HepG2 (cell line): ENCODE results near the gene BTBD3. TPM values are rescaled to one million over a fixed set of nuclear protein-coding genes. Genes with fewer than 3 reads are reported as not detected.

Experiments
- ARID2 ChIP-seq: sonication (generic); formaldehyde crosslinking; IDR thresholded peaks from 2 replicates; pipeline ENCODE4 v1.8.1; 2022; ENCODE audit warnings: mild to moderate bottlenecking, missing genetic modification reagents, borderline replicate concordance
- DNMT3B ChIP-seq: conservative IDR thresholded peaks from 2 replicates; pipeline ENCODE4 v1.6.1; 2016; ENCODE audit warnings: missing biosample characterization, control low read depth
- GPN1 ChIP-seq: sonication (generic); formaldehyde crosslinking; IDR thresholded peaks from 2 replicates; pipeline ENCODE4 v1.5.1; 2020; ENCODE audit warnings: missing genetic modification reagents, borderline replicate concordance
- HNRNPL ChIP-seq: fragments of 200-400 bp; formaldehyde crosslinking; IDR thresholded peaks from 2 replicates; pipeline ENCODE4 v1.6.1; 2017; ENCODE audit warnings: mild to moderate bottlenecking, low read depth, low read length
- KAT2B ChIP-seq: fragments of 150-350 bp; IDR thresholded peaks from 2 replicates; pipeline ENCODE4 v1.6.1; 2014; ENCODE audit warnings: low read depth, low read length, borderline replicate concordance
- KDM3A ChIP-seq: IDR thresholded peaks from 2 replicates; pipeline ENCODE4 v1.6.1; 2018; ENCODE audit warnings: low read depth, missing compliant biosample characterization
- MBNL3 ChIP-seq: fragments of 250-450 bp; sonication (Bioruptor Pico); conservative IDR thresholded peaks from 2 replicates; pipeline ENCODE4 v1.8.0; 2022; ENCODE audit warnings: mild to moderate bottlenecking, inconsistent platforms
- MXD3 ChIP-seq: IDR thresholded peaks from 2 replicates; pipeline ENCODE4 v1.6.1; 2016; ENCODE audit warnings: mild to moderate bottlenecking, missing biosample characterization, missing genetic modification reagents
- POLR2G ChIP-seq: fragments of 200-400 bp; formaldehyde crosslinking; IDR thresholded peaks from 2 replicates; pipeline ENCODE4 v1.6.1; 2018; ENCODE audit warnings: mild to moderate bottlenecking, low read depth, low read length, moderate library complexity
- SNAPC4 ChIP-seq: sonication (generic); formaldehyde crosslinking; IDR thresholded peaks from 2 replicates; pipeline ENCODE4 v1.4.0; 2020; ENCODE audit warnings: mild to moderate bottlenecking, missing genetic modification reagents
- SRSF1 ChIP-seq: fragments of 200-400 bp; formaldehyde crosslinking; optimal IDR thresholded peaks from 2 replicates; pipeline ENCODE3; 2017; ENCODE audit warnings: mild to moderate bottlenecking, low read depth, low read length, moderate library complexity
- STAG1 ChIP-seq: sonication (generic); formaldehyde crosslinking; IDR thresholded peaks from 2 replicates; pipeline ENCODE4 v1.4.0; 2020; ENCODE audit warnings: missing genetic modification reagents
- TEAD3 ChIP-seq: optimal IDR thresholded peaks from 2 replicates; pipeline ENCODE3; 2016; ENCODE audit warnings: borderline replicate concordance
- ZNF503 ChIP-seq: sonication (generic); formaldehyde crosslinking; IDR thresholded peaks from 2 replicates; pipeline ENCODE4 v1.4.0; 2020; ENCODE audit warnings: missing genetic modification reagents
- ZNF747 ChIP-seq: sonication (generic); formaldehyde crosslinking; IDR thresholded peaks from 2 replicates; pipeline ENCODE4 v1.8.1; 2023; ENCODE audit warnings: missing genetic modification reagents, mild to moderate bottlenecking, borderline replicate concordance
- ZSCAN21 ChIP-seq: sonication (generic); formaldehyde crosslinking; IDR thresholded peaks from 2 replicates; pipeline ENCODE4 v1.8.0; 2022; ENCODE audit warnings: mild to moderate bottlenecking, missing genetic modification reagents, moderate library complexity, borderline replicate concordance
- polyA plus RNA-seq, 8 experiments: library from polyadenylated mRNA; depleted of rRNA in 3 of 8; stranded (reverse) in 7 of 8; unstranded in 1 of 8; fragments of >200 nt; fragmentation: Illumina TruSeq in 4 of 8; extraction: Trizol in 4 of 8; gene quantifications; 2 replicates each; pipeline versions ENCODE4 v1.2.1 to v1.2.3, GENCODE V29; 2011 to 2016; ENCODE audit warnings: low read depth in 4 of 8, missing spikeins in 1 of 8, mixed read lengths in 1 of 8; ENCODE audit not compliant: insufficient read depth in 1 of 8
- total RNA-seq, 5 experiments: library from RNA; depleted of rRNA; stranded (reverse); fragments of >200 nt; fragmentation: Illumina TruSeq; extraction: Trizol; gene quantifications; 2 replicates each; pipeline ENCODE4 v1.2.3, GENCODE V29; 2016; ENCODE audit warnings: low read depth in 1 of 5
- TF ChIP-seq, protein P1 (sequence below): sonication (generic); formaldehyde crosslinking; IDR thresholded peaks from 2 replicates; pipeline ENCODE4 v1.9.0; 2021; ENCODE audit warnings: missing genetic modification reagents, mild to moderate bottlenecking, borderline replicate concordance
- TF ChIP-seq, protein P2 (sequence below): sonication (generic); formaldehyde crosslinking; IDR thresholded peaks from 2 replicates; pipeline ENCODE4 v1.4.0; 2020; ENCODE audit warnings: mild to moderate bottlenecking, missing genetic modification reagents

BTBD3 gene
- total and polyA plus RNA-seq, 2 of the 13 experiments (the other 11 are each of a cell fraction or from before 2014, with no cell fraction given): 32.2 to 41.8 TPM

DNA sequence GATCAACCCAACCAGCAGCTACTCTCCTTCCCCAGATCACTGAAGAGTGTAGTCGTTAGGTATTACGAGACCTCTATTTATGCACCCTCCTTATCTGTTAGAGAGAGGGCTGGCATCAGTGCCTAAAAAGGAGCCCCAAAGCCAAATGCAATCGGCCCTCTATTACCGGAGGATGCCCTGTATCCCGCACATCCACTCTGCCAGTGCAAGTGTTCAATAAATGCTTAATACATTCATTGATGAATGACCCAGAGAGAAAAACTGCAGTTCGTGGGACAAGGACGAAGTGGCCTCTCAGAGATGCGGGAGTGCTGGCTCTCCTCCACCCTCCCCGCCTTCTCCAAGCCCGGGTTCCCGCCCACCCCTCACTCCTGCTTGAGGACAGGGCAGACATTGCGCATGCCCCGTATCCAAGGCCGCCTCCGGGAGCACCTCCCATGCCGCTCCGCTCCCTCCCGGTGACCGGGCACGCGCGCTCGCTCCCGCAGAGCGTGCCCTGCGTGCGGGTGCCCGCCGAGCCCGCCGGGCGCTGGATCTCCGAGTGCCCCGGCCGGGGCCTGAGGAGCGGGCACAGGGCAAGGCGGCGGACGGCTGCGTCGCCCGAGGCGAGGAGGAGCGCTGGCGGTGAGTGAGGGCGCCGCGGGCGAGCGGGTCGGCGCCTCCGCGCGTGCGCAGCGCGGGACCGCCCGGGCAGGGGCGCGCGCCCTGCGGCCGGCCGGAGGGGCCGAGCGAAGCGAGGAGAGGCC lies 27.2 kb upstream of the BTBD3 start (continued):
- TF ChIP-seq SNAPC4 (CRISPR knock-in tag) (no peak), KDM3A (no peak; the same call in 1 of the 2 replicates), ARID2 (no peak), TEAD3 (CRISPR knock-in tag) (peak; percentile 60), MBNL3 (CRISPR knock-in tag) (no peak), ZNF503 (CRISPR knock-in tag) (0 out of 2 replicates have a peak, but pooled peaks have one; percentile 22), KAT2B (no peak), ZSCAN21 (CRISPR knock-in tag) (no peak), MXD3 (peak; percentile 43), GPN1 (no peak), DNMT3B (CRISPR knock-in tag) (no peak), HNRNPL (0 out of 2 replicates have a peak, but pooled peaks have one; percentile 32), SRSF1 (no peak), POLR2G (peak; percentile 66), ZNF747 (CRISPR knock-in tag) (no peak), STAG1 (CRISPR knock-in tag) (no peak)
- TF ChIP-seq, protein P1, sequence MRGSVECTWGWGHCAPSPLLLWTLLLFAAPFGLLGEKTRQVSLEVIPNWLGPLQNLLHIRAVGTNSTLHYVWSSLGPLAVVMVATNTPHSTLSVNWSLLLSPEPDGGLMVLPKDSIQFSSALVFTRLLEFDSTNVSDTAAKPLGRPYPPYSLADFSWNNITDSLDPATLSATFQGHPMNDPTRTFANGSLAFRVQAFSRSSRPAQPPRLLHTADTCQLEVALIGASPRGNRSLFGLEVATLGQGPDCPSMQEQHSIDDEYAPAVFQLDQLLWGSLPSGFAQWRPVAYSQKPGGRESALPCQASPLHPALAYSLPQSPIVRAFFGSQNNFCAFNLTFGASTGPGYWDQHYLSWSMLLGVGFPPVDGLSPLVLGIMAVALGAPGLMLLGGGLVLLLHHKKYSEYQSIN (CRISPR knock-in tag): no peak
- TF ChIP-seq, protein P2, sequence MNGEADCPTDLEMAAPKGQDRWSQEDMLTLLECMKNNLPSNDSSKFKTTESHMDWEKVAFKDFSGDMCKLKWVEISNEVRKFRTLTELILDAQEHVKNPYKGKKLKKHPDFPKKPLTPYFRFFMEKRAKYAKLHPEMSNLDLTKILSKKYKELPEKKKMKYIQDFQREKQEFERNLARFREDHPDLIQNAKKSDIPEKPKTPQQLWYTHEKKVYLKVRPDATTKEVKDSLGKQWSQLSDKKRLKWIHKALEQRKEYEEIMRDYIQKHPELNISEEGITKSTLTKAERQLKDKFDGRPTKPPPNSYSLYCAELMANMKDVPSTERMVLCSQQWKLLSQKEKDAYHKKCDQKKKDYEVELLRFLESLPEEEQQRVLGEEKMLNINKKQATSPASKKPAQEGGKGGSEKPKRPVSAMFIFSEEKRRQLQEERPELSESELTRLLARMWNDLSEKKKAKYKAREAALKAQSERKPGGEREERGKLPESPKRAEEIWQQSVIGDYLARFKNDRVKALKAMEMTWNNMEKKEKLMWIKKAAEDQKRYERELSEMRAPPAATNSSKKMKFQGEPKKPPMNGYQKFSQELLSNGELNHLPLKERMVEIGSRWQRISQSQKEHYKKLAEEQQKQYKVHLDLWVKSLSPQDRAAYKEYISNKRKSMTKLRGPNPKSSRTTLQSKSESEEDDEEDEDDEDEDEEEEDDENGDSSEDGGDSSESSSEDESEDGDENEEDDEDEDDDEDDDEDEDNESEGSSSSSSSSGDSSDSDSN (CRISPR knock-in tag): peak; percentile 87; the same call in 1 of the 2 replicates
